H1 (cell line): ENCODE results near the gene TP53RK. TPM values are rescaled to one million over a fixed set of nuclear protein-coding genes. Genes with fewer than 3 reads are reported as not detected.

Experiments
- CTCF ChIA-PET: fragments of 300-600 bp; sonication (Branson Sonifier 250); formaldehyde crosslinking; loops from one replicate; lab custom pipeline; 2021; ENCODE audit not compliant: partially characterized antibody; lab: Charles Lee
- POLR2A ChIA-PET: fragments of 300-600 bp; sonication (Branson Sonifier 250); formaldehyde crosslinking; loops from one replicate; lab custom pipeline; 2021; ENCODE audit warnings: inconsistent platforms; ENCODE audit not compliant: partially characterized antibody; lab: Charles Lee
- DNase-seq, 2 experiments: peaks; one replicate each; pipeline versions ENCODE4 v3.0.0 to v3.0.0-alpha.2; 2010 to 2022; ENCODE audit warnings: low spot score in 2 of 2, low read depth in 1 of 2, mixed read lengths in 1 of 2
- FAIRE-seq: peaks from 2 replicates; lab custom pipeline; 2011; peaks lifted over from hg19 to GRCh38; lab: Jason Lieb, UNC
- H2AFZ ChIP-seq: 2 replicates; pipeline ENCODE4 v1.8.1; 2012; ENCODE audit warnings: low read length, inconsistent platforms
- H2AK5ac ChIP-seq: 2 replicates; pipeline ENCODE4 v1.6.1; 2013; ENCODE audit warnings: low read depth, low read length
- H2BK120ac ChIP-seq: replicated peaks from 2 replicates; pipeline ENCODE3; 2013; ENCODE audit warnings: low read depth, low read length, inconsistent platforms
- H2BK12ac ChIP-seq: 2 replicates; pipeline ENCODE4 v1.6.1; 2013; ENCODE audit warnings: low read depth, low read length
- H2BK15ac ChIP-seq: 2 replicates; pipeline ENCODE4 v1.6.1; 2013; ENCODE audit warnings: low read length
- H2BK20ac ChIP-seq: 2 replicates; pipeline ENCODE4 v1.6.1; 2013; ENCODE audit warnings: low read length
- H2BK5ac ChIP-seq: 2 replicates; pipeline ENCODE4 v1.6.1; 2013; ENCODE audit warnings: low read depth, low read length
- H3K14ac ChIP-seq: 2 replicates; pipeline ENCODE4 v1.6.1; 2013; ENCODE audit warnings: inconsistent platforms; ENCODE audit not compliant: insufficient read length
- H3K18ac ChIP-seq: 2 replicates; pipeline ENCODE4 v1.6.1; 2013; ENCODE audit warnings: low read length; ENCODE audit errors: extremely low read depth
- H3K23ac ChIP-seq: 2 replicates; pipeline ENCODE4 v1.6.1; 2013; ENCODE audit warnings: inconsistent platforms; ENCODE audit not compliant: insufficient read length
- H3K23me2 ChIP-seq: 2 replicates; pipeline ENCODE4 v1.6.1; 2013; ENCODE audit warnings: low read depth, low read length
- H3K27ac ChIP-seq: 2 replicates; pipeline ENCODE4 v1.6.1; 2011; ENCODE audit warnings: low read depth, low read length, inconsistent platforms
- H3K27me3 ChIP-seq, 4 experiments: replicated peaks in 1 of 4; 1 replicate in 1 of 4; 2 replicates in 3 of 4; pipeline versions ENCODE4 v1.6.1 to v1.8.1; 2011 to 2013; ENCODE audit warnings: low read length in 3 of 4, mild to moderate bottlenecking in 3 of 4, inconsistent platforms in 2 of 4, mixed read lengths in 2 of 4, moderate library complexity in 1 of 4; ENCODE audit not compliant: control insufficient read depth in 3 of 4, insufficient read depth in 3 of 4; ENCODE audit errors: extremely low read depth in 1 of 4
- H3K36me3 ChIP-seq, 4 experiments: 2 replicates each; pipeline versions ENCODE4 v1.6.1 to v1.8.1; 2011 to 2013; ENCODE audit warnings: mild to moderate bottlenecking in 4 of 4, low read length in 3 of 4, moderate library complexity in 2 of 4, control low read depth in 1 of 4, inconsistent platforms in 1 of 4; ENCODE audit not compliant: insufficient read depth in 4 of 4, control insufficient read depth in 2 of 4
- H3K4ac ChIP-seq: replicated peaks from 2 replicates; pipeline ENCODE3; 2013; ENCODE audit warnings: low read length, low read depth, mixed read lengths, inconsistent platforms; ENCODE audit not compliant: insufficient read length
- H3K4me1 ChIP-seq, 4 experiments: replicated peaks in 1 of 4; 1 replicate in 1 of 4; 2 replicates in 3 of 4; pipeline versions ENCODE4 v1.6.1 to v1.8.1; 2011 to 2013; ENCODE audit warnings: low read length in 3 of 4, inconsistent platforms in 2 of 4, mixed read lengths in 1 of 4; ENCODE audit not compliant: insufficient read depth in 4 of 4, control insufficient read depth in 3 of 4
- H3K4me2 ChIP-seq, 2 experiments: 2 replicates each; pipeline versions ENCODE4 v1.6.1 to v1.8.1; 2011 to 2013; ENCODE audit warnings: low read depth in 2 of 2, low read length in 2 of 2, control low read depth in 1 of 2, inconsistent platforms in 1 of 2, mild to moderate bottlenecking in 1 of 2; ENCODE audit not compliant: insufficient read depth in 1 of 2
- H3K4me3 ChIP-seq, 4 experiments: fragments of 200-600, 300-600 bp in 1 of 4; sonication (generic), shearing (Covaris generic), sonication (Bioruptor Twin) in 1 of 4; 2 replicates each; pipeline versions ENCODE4 v1.5.1 to v1.8.1; 2011 to 2016; ENCODE audit warnings: low read length in 4 of 4, low read depth in 3 of 4, control low read depth in 2 of 4, inconsistent platforms in 2 of 4, mild to moderate bottlenecking in 2 of 4, mixed read lengths in 1 of 4, moderate library complexity in 1 of 4; ENCODE audit not compliant: insufficient read depth in 2 of 4; ENCODE audit errors: extremely low read depth in 1 of 4
- H3K56ac ChIP-seq: replicated peaks from 2 replicates; pipeline ENCODE3; 2013; ENCODE audit warnings: low read depth, mild to moderate bottlenecking, mixed read lengths, low read length, inconsistent platforms; ENCODE audit not compliant: insufficient read length
- H3K79me1 ChIP-seq: 2 replicates; pipeline ENCODE4 v1.6.1; 2013; ENCODE audit warnings: low read depth, low read length, control low read depth
- H3K79me2 ChIP-seq, 2 experiments: 2 replicates each; pipeline versions ENCODE4 v1.6.1 to v1.8.1; 2012 to 2013; ENCODE audit warnings: low read length in 2 of 2, mild to moderate bottlenecking in 2 of 2, inconsistent platforms in 1 of 2; ENCODE audit not compliant: insufficient read depth in 2 of 2, control insufficient read depth in 1 of 2
- H3K9ac ChIP-seq, 4 experiments: replicated peaks in 1 of 4; 1 replicate in 1 of 4; 2 replicates in 3 of 4; pipeline versions ENCODE4 v1.6.1 to v1.8.1; 2011 to 2013; ENCODE audit warnings: low read depth in 3 of 4, low read length in 3 of 4, control low read depth in 2 of 4, mild to moderate bottlenecking in 2 of 4, moderate library complexity in 2 of 4, inconsistent platforms in 1 of 4; ENCODE audit errors: extremely low read depth in 1 of 4
- H3K9me3 ChIP-seq, 2 experiments: 2 replicates each; pipeline versions ENCODE4 v1.6.1 to v1.8.1; 2012 to 2013; ENCODE audit warnings: mild to moderate bottlenecking in 2 of 2, moderate library complexity in 2 of 2, control low read depth in 1 of 2, inconsistent platforms in 1 of 2, low read depth in 1 of 2, low read length in 1 of 2, mixed read lengths in 1 of 2; ENCODE audit not compliant: insufficient read depth in 2 of 2
- H4K20me1 ChIP-seq, 2 experiments: replicated peaks in 1 of 2; 2 replicates each; pipeline versions ENCODE3 to v1.8.1; 2011 to 2013; ENCODE audit warnings: inconsistent platforms in 2 of 2, low read length in 2 of 2, mild to moderate bottlenecking in 1 of 2; ENCODE audit not compliant: insufficient read depth in 2 of 2, control insufficient read depth in 1 of 2
- H4K5ac ChIP-seq: 2 replicates; pipeline ENCODE4 v1.6.1; 2013; ENCODE audit warnings: low read length, low read depth, mixed read lengths, inconsistent platforms; ENCODE audit not compliant: insufficient read length
- H4K8ac ChIP-seq: 2 replicates; pipeline ENCODE4 v1.8.0; 2013; ENCODE audit warnings: mild to moderate bottlenecking, moderate library complexity, low read length, inconsistent platforms; ENCODE audit not compliant: insufficient read depth; ENCODE audit errors: extremely low read depth
- H4K91ac ChIP-seq: replicated peaks from 2 replicates; pipeline ENCODE3; 2013; ENCODE audit warnings: low read length, mixed read lengths, inconsistent platforms; ENCODE audit not compliant: insufficient read length
- BRCA1 ChIP-seq: IDR thresholded peaks from 2 replicates; pipeline ENCODE4 v1.6.1; 2012; ENCODE audit warnings: low read depth, low read length, improper control_type of control experiment
- CREB1 ChIP-seq: IDR thresholded peaks from 2 replicates; pipeline ENCODE4 v1.6.1; 2012; ENCODE audit warnings: inconsistent platforms
- E2F6 ChIP-seq: IDR thresholded peaks from 2 replicates; pipeline ENCODE4 v1.6.1; 2012; ENCODE audit warnings: inconsistent platforms
- HDAC6 ChIP-seq: IDR thresholded peaks from one replicate; pipeline ENCODE4 v1.7.1; 2012; ENCODE audit warnings: low read depth, mild to moderate bottlenecking, inconsistent platforms, low read length, moderate library complexity
- KDM1A ChIP-seq: fragments of 200-600, 300-600 bp; sonication (generic); IDR thresholded peaks from 2 replicates; pipeline ENCODE4 v1.7.1; 2016; ENCODE audit warnings: mild to moderate bottlenecking, low read length, borderline replicate concordance
- NRF1 ChIP-seq: IDR thresholded peaks from 2 replicates; pipeline ENCODE4 v1.6.1; 2011; ENCODE audit warnings: mild to moderate bottlenecking, low read depth, low read length, improper control_type of control experiment
- POU5F1 ChIP-seq: IDR thresholded peaks from 2 replicates; pipeline ENCODE4 v1.6.1; 2011; ENCODE audit warnings: low read depth, mild to moderate bottlenecking, low read length, moderate library complexity
- RAD21 ChIP-seq, 2 experiments: IDR thresholded peaks in 1 of 2; conservative IDR thresholded peaks in 1 of 2; 2 replicates each; pipeline ENCODE4 v1.6.1; 2011; ENCODE audit warnings: low read depth in 2 of 2, low read length in 2 of 2, improper control_type of control experiment in 1 of 2, inconsistent platforms in 1 of 2, mild to moderate bottlenecking in 1 of 2, moderate library complexity in 1 of 2
- RXRA ChIP-seq: IDR thresholded peaks from 2 replicates; pipeline ENCODE4 v1.6.1; 2011; ENCODE audit warnings: low read depth, mild to moderate bottlenecking, low read length, moderate library complexity; ENCODE audit not compliant: insufficient read depth
- SIX5 ChIP-seq: IDR thresholded peaks from 2 replicates; pipeline ENCODE4 v1.6.1; 2011; ENCODE audit warnings: mild to moderate bottlenecking, low read depth, low read length
- SP1 ChIP-seq: IDR thresholded peaks from 2 replicates; pipeline ENCODE4 v1.6.1; 2011; ENCODE audit warnings: low read depth, low read length
- TAF1 ChIP-seq: IDR thresholded peaks from 2 replicates; pipeline ENCODE4 v1.6.1; 2011; ENCODE audit warnings: mild to moderate bottlenecking, low read depth, low read length
- TEAD4 ChIP-seq: IDR thresholded peaks from 2 replicates; pipeline ENCODE4 v1.6.1; 2012; ENCODE audit warnings: low read depth, low read length, inconsistent platforms, mixed read lengths
- WGBS, 2 experiments: shearing (Covaris generic) in 1 of 2; methylation state at CpG; one replicate each; pipeline versions ENCODE4 v1.1.6 to v1.1.7; 2013 to 2015; ENCODE audit warnings: low lambda C conversion rate in 2 of 2, mixed read lengths in 2 of 2, inconsistent platforms in 1 of 2, low coverage in 1 of 2, missing lambda C conversion rate in 1 of 2; ENCODE audit not compliant: insufficient replicate concordance in 2 of 2, insufficient coverage in 1 of 2, insufficient read length in 1 of 2; ENCODE audit errors: extremely low coverage in 1 of 2, missing lambda C conversion rate in 1 of 2; 5-methylcytosine and 5-hydroxymethylcytosine counted together
- polyA plus RNA-seq, 7 experiments: library from polyadenylated mRNA; depleted of rRNA in 3 of 7; stranded (reverse) in 5 of 7; unstranded in 2 of 7; fragments of >200 nt in 5 of 7; fragments of 200-250 nt in 2 of 7; gene quantifications; 1 replicate in 5 of 7; 2 replicates in 1 of 7; 4 replicates in 1 of 7; pipeline versions ENCODE4 v1.2.1 to v1.2.3, GENCODE V29; 2011 to 2013; ENCODE audit warnings: missing spikeins in 2 of 7, mixed read lengths in 2 of 7
- total RNA-seq: library from RNA; stranded (reverse); fragmentation: NEBNext Ultra II Directional; extraction: Animal tissue kit (Norgen Biotek cat#: 25700); gene quantifications from 2 replicates; pipeline ENCODE4 v1.2.1, GENCODE V29; 2021

Gene TP53RK
- total and polyA plus RNA-seq, 2 of the 8 experiments (the other 6 are each of a cell fraction or from before 2014, with no cell fraction given) = 8.5 to 16.3 TPM

DNA sequence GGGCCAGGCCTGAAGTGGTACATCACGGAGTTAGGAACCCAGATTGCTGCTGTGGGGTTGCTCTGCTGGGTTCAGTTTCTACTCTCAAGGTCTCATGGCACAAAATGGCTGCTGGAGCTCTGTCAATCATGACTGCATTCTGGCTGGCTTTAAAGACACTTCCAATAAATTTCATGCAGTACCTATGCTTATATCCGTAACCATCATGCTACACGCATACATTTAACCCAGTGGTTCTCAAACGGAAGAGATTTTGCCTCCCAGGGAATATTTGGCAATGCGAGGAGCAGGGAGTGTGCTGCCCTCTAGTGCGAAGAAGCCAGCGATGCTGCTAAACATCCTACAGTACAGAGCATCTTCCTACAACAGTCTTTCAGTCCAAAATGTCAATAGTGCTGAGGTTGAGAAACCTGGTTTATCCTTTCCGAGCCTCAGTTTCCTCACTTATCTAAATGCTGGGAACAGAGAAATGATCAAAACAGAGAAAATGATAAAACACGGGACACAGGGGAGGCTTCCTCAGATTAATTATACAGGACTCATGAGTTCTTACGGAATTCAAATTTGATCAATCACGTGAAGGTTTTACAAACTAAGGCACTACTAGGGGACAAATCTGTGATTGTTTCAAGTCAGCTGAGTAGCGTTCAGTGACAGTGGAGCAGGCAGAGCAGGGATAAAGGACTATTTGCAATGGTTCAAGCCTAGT lies 10.6 kb upstream of the TP53RK start:
- FAIRE-seq (peak; percentile 97), DNase-seq (no peak)
- Histone ChIP-seq H3K4me3 (no peak overlapping the region), H2BK12ac (no peak overlapping the region; the same call in 1 of the 2 replicates), H3K4me1 (peaks cover 0 to 14% (median 7%) of the 10 kb centered on the region in 4 experiments; a peak in 4 of 7 replicates), H4K91ac (no peak overlapping the region), H2AFZ (0 out of 2 replicates have a peak overlapping the region, but pooled peaks have one; percentile 7), H3K27me3 (no peaks in the 10 kb centered on the region), H3K4ac (no peak overlapping the region), H4K5ac (no peak overlapping the region), H2BK120ac (no peak overlapping the region), H4K20me1 (no peaks in the 10 kb centered on the region), H3K14ac (no peak overlapping the region), H3K36me3 (no peaks in the 10 kb centered on the region), H3K79me1 (no peaks in the 10 kb centered on the region), H3K79me2 (no peaks in the 10 kb centered on the region), H3K4me2 (no peak overlapping the region), H2BK5ac (no peak overlapping the region), H3K27ac (no peak overlapping the region), H3K9me3 (no peaks in the 10 kb centered on the region), H3K9ac (no peak overlapping the region), H3K18ac (no peak overlapping the region), H4K8ac (no peak overlapping the region), H3K56ac (no peak overlapping the region), H3K23me2 (no peaks in the 10 kb centered on the region; the same call in 1 of the 2 replicates), H3K23ac (no peak overlapping the region), H2AK5ac (no peak overlapping the region), H2BK20ac (no peak overlapping the region), H2BK15ac (no peak overlapping the region)
- ChIA-PET CTCF (interaction anchor here (1.0 to 1.6 kb wide), 5 partner anchors 10 to 95 kb away, joined by 3 to 4 read pairs (median 3); no protein-coding TSS in a partner anchor), POLR2A (interaction anchor here (1.0 kb wide), 1 partner anchor 12 kb away, joined by 3 read pairs; no protein-coding TSS in a partner anchor)
- 53% methylated on average over 12 of the region's 12 CpGs; no CpG with 5 or more reads in 1 of the 2 experiments for WGBS, 2 experiments
- TF ChIP-seq SIX5 = no peak
- no peak for TF ChIP-seq E2F6
- no peak for TF ChIP-seq CREB1
- 0 out of 2 replicates have a peak, but pooled peaks have one; percentile 31 for TF ChIP-seq TEAD4
- TF ChIP-seq POU5F1 = no peak
- TF ChIP-seq HDAC6 = no peak
- peak; percentile 84 for TF ChIP-seq RAD21 (IDR thresholded peaks at IDR 0.05 in 1 of 2, conservative IDR thresholded peaks at IDR 0.05 in 1 of 2; ENCODE audit: low read depth in 2 of 2, low read length in 2 of 2)
- no peak for TF ChIP-seq RXRA
- no peak for TF ChIP-seq NRF1
- no peak for TF ChIP-seq TAF1
- TF ChIP-seq KDM1A = peak; percentile 97
- TF ChIP-seq BRCA1 = no peak
- TF ChIP-seq SP1 = no peak
